ENCODE data around the gene NBPF12. TPM values are rescaled to one million over a fixed set of nuclear protein-coding genes. Genes with fewer than 3 reads are reported as not detected.
"Not testable (repeated sequence)": the region's sequence is repeated elsewhere in the genome, so short reads cannot be mapped to it uniquely, and the experiment has no call there.

NBPF12 gene
- polyA plus RNA-seq (2012; ENCODE audit: missing spikeins): 9.5 TPM

GRCh38 chr1:146938242-146938902 is at the start of gene NBPF12:
Gene NBPF12 (plus strand): TSS chr1:146938324. CDS start chr1:146960144, 21,820 bp downstream.
- FAIRE-seq: not testable (repeated sequence)
- peak; percentile 42 for DNase-seq (ENCODE audit: insufficient read length)

- not testable (repeated sequence) for DNase-seq (ENCODE audit: insufficient read length); FAIRE-seq
Observed at GRCh38 chr1:146891355-146891754, 46.8 kb upstream of the NBPF12 start.

- not testable (repeated sequence) for FAIRE-seq; DNase-seq (ENCODE audit: insufficient read length)
Observed at GRCh38 chr1:146892331-146892730, 45.8 kb upstream of the NBPF12 start.

GRCh38 chr1:146907565-146908261 is 30.4 kb upstream of the NBPF12 start:
- not testable (repeated sequence) for FAIRE-seq; DNase-seq (ENCODE audit: insufficient read length)

GRCh38 chr1:146912975-146913374 is 25.1 kb upstream of the NBPF12 start:
- not testable (repeated sequence) for FAIRE-seq; DNase-seq (ENCODE audit: insufficient read length)

- FAIRE-seq: not testable (repeated sequence)
Observed at GRCh38 chr1:146920811-146921210, 17.3 kb upstream of the NBPF12 start.

GRCh38 chr1:146922614-146923013 is 15.5 kb upstream of the NBPF12 start:
- FAIRE-seq; DNase-seq (ENCODE audit: insufficient read length): not testable (repeated sequence)

More at GRCh38 chr1:146920811-146921210, 17.3 kb upstream of the NBPF12 start:
- DNase-seq (ENCODE audit: insufficient read length): not testable (repeated sequence)

- FAIRE-seq; DNase-seq (ENCODE audit: insufficient read length): not testable (repeated sequence)
Observed at GRCh38 chr1:146924106-146924505, 14.0 kb upstream of the NBPF12 start.

- not testable (repeated sequence) for FAIRE-seq; DNase-seq (ENCODE audit: insufficient read length)
Observed at GRCh38 chr1:146926413-146926812, 11.7 kb upstream of the NBPF12 start.

GRCh38 chr1:146930225-146930624 is 7.9 kb upstream of the NBPF12 start:
- not testable (repeated sequence) for DNase-seq (ENCODE audit: insufficient read length); FAIRE-seq

GRCh38 chr1:146934390-146935223 is 3.5 kb upstream of the NBPF12 start:
- FAIRE-seq; DNase-seq (ENCODE audit: insufficient read length): not testable (repeated sequence)

GRCh38 chr1:146937462-146937861 is 662 bp upstream of the NBPF12 start:
- not testable (repeated sequence) for FAIRE-seq

GRCh38 chr1:146938927-146939786 is 1.0 kb downstream of the NBPF12 start:
- not testable (repeated sequence) for DNase-seq (ENCODE audit: insufficient read length); FAIRE-seq

More at GRCh38 chr1:146937462-146937861, 662 bp upstream of the NBPF12 start:
- not testable (repeated sequence) for DNase-seq (ENCODE audit: insufficient read length)

GRCh38 chr1:146940293-146940692 is 2.2 kb downstream of the NBPF12 start:
- DNase-seq (ENCODE audit: insufficient read length); FAIRE-seq: not testable (repeated sequence)

GRCh38 chr1:146943342-146943886 is 5.3 kb downstream of the NBPF12 start:
- not testable (repeated sequence) for DNase-seq (ENCODE audit: insufficient read length); FAIRE-seq

GRCh38 chr1:146948127-146948526 is 10.0 kb downstream of the NBPF12 start:
- FAIRE-seq: not testable (repeated sequence)

GRCh38 chr1:146964340-146964739 is 26.2 kb downstream of the NBPF12 start:
- not testable (repeated sequence) for DNase-seq (ENCODE audit: insufficient read length); FAIRE-seq

More at GRCh38 chr1:146948127-146948526, 10.0 kb downstream of the NBPF12 start:
- not testable (repeated sequence) for DNase-seq (ENCODE audit: insufficient read length)

- not testable (repeated sequence) for FAIRE-seq; DNase-seq (ENCODE audit: insufficient read length)
Observed at GRCh38 chr1:146966351-146966750, 28.2 kb downstream of the NBPF12 start.

GRCh38 chr1:146970656-146971055 is 32.5 kb downstream of the NBPF12 start:
- FAIRE-seq; DNase-seq (ENCODE audit: insufficient read length): not testable (repeated sequence)

Data from GM12892 (cell line).